Epithelial cell of esophagus (primary cell): ENCODE measurements around the gene ELMO2.

Experiments used
- DNase-seq: peaks from one replicate; pipeline ENCODE4 v3.0.0; 2010; ENCODE audit warnings: low read depth
- H3K4me3 ChIP-seq: 2 replicates; pipeline ENCODE4 v1.5.1; 2011; ENCODE audit warnings: mild to moderate bottlenecking, low read length, control low read depth
- CTCF ChIP-seq: IDR thresholded peaks from 2 replicates; pipeline ENCODE4 v1.5.1; 2011; ENCODE audit warnings: low read depth, mild to moderate bottlenecking, low read length, control low read depth, inconsistent platforms; ENCODE audit not compliant: insufficient read depth; ENCODE audit errors: missing control alignments

Gene ELMO2

DNA sequence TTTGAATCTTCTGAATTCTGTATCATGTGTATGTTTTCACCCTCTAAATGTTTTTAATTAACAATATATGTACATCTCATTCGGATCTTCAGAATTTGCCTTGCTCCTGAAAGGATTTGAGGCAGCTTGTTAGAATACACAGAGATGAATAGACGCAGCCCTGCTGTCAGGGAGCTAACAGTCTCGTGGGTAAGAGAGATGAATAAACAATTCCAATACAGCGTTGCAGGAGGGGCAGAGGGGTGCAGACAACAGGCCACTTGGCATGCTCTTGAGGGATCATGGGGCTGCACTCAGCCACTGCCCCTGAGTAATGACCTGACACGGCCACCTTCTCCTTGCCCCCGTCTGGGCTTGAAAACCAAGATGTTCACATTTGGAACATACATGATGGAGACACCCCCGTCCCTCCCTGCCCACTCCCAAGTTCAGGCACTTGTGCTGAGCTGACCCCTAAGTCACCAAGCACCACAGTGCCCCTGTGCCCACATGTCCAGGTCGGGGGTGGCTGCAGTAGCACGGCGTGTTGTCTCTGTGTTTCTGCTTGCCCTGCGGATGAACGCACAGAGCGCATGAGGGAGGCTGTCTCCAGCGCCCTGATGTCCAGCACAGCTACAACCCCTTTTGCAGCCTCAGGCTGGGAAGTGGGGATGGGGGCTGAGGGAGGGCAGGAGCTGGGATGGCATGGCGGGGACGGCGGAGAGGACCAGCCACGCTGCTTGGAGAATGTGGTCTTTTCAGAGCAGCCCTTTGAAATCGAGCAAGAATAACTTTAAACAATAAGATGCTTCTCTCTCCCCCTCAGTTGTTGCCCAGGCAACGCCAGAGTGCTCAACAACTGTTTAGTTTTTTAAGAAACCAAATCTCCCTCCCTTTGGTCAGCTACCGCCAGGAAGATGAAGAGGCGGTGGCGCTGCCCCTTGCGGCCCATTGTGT, 65.1 kb downstream of the ELMO2 start:
- DNase-seq, result no peak
- no peak for TF ChIP-seq CTCF
- no peak overlapping the region for H3K4me3 ChIP-seq

DNA sequence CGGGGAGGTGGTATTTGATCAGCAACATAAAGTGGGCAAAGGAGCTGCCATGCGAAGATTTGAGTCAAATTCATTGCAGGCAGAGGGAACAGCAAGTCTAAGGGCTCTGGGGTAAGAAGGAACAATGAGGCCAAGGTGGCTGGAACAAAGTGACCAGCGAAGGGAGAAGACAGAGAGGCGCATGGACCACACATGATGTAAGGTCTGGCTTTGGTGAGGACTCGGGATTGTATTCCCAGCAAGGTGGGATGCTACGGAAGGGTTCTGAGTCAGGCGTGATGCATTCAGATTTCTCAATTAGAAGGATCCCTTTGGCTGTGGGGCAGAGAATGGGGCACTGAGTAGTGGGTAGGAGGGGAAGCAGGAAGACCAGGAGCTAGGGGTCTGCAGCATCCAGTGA, 67.4 kb downstream of the ELMO2 start:
- no peak for TF ChIP-seq CTCF
- H3K4me3 ChIP-seq, result no peak overlapping the region
- no peak for DNase-seq

DNA sequence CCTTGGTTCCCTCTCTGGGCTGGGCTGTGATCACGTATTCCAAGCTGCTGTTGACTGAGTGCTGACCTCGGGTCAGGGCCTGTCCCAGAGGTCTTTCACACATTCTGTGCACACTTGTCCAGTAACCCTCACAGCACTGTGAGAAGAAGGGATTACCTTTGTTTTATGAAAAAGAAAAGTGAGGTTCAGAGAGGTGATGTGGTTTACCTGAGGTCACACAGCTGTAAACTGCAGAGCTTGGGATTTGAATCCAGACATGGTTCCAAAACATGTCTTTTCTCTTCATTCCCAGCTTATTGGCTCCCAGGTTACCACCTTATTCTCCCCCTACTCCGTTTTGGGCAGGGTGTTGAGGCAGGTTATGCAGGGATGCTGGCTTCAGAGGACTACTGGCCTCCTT, 69.7 kb downstream of the ELMO2 start:
- no peak for TF ChIP-seq CTCF
- no peak overlapping the region for H3K4me3 ChIP-seq
- no peak for DNase-seq

GRCh38 chr20:46334303-46334904, 72.0 kb downstream of the ELMO2 start:
- no peak overlapping the region for H3K4me3 ChIP-seq
- DNase-seq, result no peak
- TF ChIP-seq CTCF, result no peak

DNA sequence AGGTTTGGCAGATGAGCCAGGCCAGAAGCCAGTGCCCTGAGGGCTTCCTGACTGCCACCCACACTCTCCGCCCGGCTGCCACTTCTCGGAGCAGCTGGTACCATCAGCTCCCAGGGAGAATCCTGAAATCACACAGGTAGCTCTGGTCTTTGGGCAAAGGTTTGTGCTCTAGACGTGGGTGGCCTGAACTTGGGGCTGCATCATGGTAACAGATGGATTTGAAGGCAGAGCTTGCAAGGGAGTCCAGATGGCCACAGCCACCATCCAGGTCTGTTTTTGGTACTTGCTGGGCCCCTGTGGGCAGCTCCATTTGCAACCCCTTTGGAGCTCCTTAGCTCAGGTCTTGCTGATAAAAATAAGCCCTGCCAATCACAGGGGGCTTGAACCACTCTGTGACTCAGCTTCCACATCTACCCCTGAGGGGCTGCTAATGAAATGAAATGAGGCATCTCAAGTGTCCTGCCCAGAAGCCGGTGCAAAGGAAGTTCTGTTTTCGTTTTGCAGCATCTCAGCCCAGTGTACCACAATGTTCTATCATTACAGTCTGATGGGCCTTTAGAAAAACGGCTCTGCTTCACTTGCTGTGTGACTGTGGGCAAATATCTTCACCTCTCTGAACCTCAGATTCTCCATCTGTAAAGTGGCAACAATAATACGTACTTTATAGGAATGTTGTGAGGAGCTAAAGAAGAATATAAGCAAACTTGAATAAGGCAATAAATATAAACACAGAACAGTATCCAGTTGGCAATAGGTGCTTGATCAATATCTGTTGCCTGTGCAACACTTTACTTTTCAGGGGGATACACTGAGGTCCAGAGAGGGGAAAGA, 73.0 kb downstream of the ELMO2 start:
- H3K4me3 ChIP-seq, result no peak overlapping the region
- TF ChIP-seq CTCF, result no peak
- no peak for DNase-seq

DNA sequence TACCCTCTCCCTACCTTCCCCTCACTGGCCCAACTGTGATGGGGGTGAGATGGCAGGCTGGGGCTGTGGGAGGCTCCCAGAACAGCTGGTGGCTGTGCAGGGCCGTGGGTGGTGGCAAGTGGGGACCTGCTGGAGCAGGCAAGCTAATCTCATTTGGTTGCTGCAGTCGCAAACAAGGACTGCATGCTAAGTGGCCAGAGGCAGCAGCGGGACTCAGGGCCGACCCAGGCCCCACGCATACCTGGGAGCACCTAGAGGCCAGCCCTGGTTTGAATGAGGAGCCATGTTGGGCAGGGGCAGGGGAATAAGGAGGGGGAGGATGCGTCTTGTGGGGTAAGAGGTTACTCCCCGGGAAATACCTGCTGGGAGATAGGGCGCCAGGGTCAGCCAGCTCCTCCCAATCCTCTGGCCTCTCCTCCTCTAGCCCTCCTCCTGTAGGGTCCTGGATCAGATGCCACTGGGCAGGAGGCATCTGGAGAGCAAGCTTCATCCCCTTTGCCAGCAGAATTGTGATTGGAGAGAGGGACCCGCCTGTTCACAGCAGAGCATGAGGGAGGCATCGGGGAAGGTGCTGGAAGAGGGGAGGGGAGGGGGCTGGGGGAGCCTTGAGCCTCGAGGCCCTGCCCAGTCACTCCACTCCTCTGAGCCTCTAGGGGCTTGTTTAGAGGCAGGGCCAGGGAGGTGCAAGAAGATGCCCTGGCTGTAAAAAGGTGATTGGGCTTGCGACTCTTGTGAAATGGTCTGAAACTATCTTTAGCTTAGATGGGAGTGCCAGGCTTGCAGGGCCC, 73.8 kb downstream of the ELMO2 start:
- TF ChIP-seq CTCF, result no peak
- H3K4me3 ChIP-seq, result no peak overlapping the region

More for the DNA sequence above, 73.8 kb downstream of the ELMO2 start:
- DNase-seq, result no peak
